Activated CD4-positive, alpha-beta T cell treated with anti-CD3 and anti-CD28 coated beads, Interleukin-2, amount 50 U/mL, for 16 hours (primary cell): ENCODE results near the gene CALML6.
A peak's percentile ranks its signal among the peaks of the same experiment; 100 is the strongest.

ENCODE experiments used
- DNase-seq: peaks from one replicate; pipeline ENCODE4 v3.0.0-alpha.2; 2020

CALML6 gene

DNA sequence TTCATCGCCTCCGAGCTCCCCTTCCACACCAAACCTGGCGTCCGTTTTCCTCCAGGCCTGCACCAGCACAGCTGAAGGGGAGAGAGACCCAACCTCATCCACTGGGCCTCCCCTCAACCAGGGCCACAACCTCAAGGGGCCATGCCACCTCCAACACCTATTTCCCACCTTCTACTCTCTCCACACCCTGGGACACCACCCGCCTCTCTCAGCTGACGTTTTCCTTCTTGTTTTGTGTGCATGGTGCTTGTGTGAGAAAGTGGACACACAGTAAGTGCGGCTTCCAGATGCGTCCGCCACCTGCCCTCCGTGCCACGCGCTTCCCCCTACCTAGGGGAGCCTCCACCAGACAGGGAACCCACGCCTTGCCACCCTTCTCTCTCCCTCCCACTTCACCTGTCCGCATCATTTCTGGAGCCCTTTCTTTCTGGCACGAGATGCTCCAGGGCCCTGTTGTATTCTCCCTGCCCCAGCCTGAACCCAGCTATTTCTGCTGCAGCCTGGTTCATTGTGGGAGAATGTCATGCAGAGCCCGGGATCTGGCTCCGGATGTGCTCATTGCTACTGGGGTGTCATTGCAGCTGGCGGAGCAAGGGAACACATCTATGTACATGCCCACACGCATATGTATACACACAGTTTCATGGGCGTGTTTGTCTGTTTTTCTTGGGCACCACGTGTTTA, 22.8 kb upstream of the CALML6 start:
- DNase-seq, result no peak

DNA sequence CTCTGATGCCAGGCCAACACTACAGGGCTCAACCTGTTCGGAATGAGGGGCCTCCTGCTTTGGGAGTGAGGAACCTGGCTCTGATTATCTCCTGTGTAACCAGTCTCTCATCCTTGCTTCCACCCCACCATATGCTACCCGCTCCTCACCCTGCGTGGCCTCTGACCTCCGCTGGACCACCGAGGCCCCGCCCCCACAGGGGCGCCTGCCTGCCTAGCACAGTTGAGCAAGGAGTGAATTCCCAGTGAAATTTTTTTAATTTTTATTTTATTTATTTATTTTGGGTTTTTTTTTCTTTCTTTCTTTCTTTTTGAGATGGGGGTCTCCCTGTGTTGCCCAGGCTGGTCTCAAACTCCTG, 22.3 kb upstream of the CALML6 start:
- DNase-seq, result no peak

DNA sequence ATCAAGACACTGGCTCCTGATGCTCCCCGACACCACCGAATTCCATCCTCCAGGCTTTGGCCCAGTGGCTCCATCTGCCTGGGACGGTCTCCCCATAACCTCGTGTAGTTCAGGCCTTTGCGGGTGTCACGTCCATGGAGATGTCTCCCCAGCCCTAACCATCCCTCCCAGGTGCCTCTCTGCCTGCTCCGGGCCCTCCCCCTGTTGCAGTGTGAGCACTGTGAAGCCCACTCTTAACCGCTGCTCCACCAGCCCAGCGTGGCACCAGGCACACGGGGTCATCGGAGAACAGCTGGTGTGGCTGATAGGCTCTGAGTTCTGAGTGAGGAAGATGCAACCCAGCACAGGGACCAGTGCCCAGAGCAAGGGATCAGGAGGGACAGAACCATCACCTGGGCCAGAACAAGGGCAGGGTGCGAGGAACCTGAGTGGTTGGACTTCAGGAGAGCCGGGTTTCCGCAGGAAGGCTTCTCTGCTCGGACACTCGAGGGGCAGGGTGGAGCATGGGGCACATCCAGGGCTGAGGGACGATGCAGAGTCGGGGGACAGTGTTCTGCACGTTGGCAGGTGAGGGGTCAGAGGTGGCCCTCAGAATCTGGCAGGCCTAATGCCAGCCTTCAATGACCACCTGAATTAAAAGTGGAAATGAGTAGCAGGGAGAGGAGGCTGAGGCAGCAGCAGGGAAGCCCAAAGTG, 21.6 kb upstream of the CALML6 start:
- no peak for DNase-seq

DNA sequence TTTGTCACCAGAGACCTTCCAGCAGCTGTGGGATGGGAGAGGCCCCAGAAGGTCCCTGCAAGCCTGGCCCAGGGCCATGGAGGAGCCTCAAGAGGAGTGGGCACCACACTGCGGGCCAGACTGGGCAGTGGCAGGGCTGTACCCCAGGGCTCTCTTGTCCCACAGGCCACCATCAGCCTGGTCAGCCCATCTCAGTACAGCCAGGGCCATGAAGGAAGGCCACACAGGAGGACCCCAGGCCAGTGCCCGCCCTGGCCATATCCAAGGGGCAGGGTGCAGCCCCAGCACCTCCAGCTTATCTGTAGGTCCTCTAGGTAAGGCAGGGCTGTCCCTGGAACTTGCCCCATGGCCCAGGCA, 21.1 kb upstream of the CALML6 start:
- no peak for DNase-seq

DNA sequence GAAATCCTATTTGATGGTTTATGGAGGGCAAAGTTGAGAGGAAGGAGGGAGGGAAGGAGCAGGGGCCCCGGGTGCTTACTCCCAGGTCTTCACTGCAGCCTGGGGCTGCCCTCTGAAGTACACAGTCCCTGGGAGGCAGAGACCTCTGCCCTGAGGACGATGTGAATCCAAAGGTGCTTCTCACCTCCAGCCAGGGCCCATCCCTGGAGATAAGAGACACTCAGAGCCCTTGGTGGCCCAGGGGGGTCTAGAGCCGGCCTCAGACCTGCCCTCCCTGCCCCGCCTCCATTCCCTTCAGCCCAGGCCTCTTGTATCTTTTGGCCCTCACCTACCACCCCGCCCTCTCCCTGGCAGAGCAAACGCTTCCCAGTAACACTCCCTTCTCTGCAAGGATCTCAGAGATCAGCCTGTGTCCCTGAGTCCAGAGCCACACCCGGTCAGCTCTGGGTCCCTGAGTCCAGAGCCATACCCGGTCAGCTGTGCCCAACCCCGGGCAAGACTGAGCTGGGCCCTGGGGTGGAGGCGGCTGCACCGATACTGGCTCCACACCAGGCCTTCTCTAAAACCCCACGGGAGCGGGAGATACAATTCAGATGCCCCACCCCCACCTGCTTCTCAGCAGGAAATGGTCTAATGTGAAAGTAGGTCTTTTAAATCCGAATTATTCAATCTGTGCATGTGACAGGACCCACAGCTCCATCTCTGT, 20.6 kb upstream of the CALML6 start:
- no peak for DNase-seq

DNA sequence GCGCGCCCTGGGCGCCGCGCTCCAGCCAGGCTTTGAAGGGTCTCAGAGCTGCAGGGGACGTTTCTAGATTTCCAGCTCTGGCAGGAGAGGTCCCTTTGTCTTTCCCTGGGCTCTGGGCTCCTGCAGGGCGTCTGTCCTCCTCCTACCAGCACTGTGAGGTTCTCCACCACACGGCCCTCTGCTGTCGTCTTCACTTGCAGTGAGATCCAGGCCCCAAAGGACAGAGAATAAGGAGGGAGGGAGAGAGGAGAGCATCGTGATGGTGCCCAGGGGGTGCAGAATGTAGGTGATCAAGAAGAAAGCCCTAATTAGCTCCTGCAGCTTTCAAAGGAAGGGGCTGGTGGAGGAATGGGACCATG, 20.0 kb upstream of the CALML6 start:
- DNase-seq, result no peak

DNA sequence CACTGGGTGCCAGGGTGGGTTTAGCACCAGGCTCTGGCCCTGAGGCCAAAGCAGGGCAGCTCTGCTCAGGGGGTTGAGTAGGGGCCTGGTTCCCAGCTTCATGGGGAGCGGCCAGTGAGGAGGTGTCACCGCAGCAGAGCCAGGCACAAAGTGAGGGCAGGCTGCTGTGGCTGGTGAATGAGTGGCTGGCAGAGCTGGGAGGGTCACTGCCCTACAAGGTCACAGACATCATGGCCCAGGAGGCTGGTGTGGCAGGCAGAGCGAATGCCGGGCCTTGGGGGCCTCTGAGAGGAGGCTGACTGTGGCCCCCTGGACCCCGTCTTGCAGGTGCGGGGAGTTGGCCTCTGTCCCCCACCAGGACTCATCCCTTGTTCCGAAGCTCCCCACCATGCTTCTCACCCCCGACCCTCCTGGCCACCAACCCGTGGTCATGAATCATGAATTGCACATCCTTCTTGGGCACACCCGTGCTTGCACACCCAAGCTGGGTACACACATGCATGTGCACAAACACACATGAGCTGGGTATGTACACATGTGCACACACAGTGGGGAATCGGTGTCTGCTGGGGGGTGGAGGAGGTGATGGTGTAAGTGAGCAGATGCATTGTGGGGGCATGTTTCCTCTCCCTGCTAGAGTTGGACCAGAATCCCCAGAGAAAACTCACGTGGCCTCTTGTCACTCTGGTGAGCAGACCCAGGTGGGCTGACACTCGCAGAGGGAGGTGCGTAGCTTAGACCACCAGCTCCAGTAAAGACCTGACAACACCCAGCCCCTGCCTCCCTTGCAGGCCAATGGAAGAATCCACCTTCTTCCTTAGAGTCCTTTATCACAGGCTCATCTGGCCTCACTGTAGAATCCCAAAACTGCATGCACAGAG, 19.4 kb upstream of the CALML6 start:
- no peak for DNase-seq

DNA sequence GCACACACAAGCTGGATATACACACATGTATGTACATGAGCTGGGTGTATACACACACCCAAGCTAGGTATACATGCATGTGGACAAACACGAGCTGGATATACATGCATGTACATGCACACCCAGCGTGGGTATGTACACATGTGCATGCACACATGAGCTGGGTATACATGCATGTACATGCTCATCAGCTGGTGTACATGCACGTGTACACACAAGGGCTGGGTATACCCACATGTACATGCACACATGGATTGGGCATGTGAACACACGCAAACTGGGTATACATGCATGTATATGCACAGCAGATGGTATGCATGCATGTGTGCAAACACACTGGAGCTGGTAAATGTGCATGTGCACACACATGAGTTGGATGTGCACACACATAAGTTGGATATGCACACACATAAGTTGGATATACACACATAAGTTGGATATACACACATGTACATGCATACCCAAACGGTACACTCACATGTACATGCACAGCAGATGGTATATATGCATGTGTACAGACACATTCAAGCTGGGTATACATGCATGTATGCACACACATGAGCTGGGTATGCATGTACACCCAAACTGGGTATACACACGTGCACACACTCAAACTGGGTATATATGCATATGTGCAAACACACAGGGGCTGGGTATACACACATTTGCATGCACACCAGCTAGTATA, 16.7 kb upstream of the CALML6 start:
- DNase-seq, result no peak

DNA sequence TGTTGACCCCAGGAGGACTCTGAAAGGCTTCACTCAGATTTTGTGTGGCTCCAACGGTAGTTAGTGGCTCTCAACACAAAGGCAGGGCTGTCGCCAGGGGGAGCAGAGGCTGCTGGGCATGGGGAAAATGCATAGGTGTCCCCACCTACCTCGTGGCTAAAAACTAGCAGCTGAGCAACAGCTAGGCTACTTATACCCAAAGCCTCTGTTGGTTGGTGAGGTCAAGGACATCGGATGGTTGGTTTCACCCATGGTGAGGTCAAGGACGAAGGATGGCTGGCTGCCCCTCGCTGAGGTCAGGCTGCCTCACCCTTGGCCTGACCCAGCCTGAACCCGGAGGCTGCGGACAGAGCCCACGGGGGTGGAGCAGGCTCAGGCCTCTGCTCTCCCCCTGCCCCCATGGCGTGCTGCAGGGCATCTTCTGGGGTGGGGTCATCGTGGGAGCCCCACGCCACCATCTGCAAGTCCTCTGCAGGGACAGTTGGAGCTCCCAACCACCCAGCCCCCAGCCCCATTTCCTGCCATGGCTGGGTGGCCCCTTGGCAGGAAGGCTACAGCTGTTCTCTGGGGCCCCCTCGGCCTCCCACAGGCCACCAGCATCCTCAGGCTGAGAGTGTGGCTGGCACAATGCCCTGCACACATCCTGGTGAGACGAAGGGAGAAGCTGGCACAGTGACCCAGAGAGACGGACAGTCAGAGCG, 15.6 kb upstream of the CALML6 start:
- no peak for DNase-seq

DNA sequence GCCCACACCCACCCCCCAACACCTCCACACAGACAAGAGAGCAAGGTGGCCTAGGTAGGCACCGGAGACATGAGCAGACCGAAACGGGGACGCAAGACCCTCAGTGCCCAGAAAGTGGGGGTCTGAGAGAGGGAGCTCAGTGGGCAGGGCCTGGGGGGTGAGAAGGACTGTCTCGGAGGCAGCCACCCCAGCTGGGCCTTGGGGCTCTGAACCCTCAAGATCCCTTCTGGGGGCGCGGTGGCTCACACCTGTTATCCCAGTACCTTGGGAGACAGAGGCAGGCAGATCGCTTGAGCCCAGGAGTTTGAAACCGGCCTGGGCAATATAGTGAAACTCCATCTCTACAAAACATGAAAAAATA, 15.1 kb upstream of the CALML6 start:
- no peak for DNase-seq

DNA sequence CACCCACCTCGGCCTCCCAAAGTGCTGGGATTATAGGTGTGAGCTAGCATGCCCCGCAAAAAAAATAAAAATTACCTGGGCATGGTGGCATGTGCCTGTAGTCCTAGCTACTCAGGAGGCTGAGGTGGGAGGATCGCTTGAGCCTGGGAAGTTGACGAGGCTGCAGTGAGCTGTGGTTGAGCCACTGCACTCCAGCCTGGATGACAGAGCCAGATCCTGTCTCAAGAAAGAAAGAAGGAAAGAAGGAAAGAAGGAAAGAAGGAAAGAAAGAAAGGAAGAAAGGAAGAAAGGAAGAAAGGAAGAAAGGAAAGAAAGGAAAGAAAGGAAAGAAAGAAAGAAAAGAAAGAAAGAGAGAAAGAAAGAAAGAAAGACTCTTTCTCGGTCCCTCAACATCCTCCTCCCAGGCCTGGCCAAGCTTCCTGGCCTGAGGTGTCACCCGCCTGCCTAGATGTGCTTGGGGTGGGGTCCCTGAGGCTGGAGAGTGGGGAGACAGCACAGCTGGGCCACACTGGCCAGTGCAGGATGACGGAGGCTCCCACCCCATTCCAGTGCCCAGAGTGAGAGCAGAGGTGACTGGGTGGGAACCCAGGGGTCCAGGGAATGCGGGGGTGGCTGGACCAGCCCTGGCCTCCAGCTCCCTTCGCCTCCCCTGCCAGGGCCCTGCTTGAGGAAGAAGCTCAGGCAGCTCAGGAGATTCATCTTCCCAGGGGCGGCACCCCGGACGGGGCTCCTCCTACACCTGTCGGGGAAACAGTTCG, 14.0 kb upstream of the CALML6 start:
- no peak for DNase-seq

DNA sequence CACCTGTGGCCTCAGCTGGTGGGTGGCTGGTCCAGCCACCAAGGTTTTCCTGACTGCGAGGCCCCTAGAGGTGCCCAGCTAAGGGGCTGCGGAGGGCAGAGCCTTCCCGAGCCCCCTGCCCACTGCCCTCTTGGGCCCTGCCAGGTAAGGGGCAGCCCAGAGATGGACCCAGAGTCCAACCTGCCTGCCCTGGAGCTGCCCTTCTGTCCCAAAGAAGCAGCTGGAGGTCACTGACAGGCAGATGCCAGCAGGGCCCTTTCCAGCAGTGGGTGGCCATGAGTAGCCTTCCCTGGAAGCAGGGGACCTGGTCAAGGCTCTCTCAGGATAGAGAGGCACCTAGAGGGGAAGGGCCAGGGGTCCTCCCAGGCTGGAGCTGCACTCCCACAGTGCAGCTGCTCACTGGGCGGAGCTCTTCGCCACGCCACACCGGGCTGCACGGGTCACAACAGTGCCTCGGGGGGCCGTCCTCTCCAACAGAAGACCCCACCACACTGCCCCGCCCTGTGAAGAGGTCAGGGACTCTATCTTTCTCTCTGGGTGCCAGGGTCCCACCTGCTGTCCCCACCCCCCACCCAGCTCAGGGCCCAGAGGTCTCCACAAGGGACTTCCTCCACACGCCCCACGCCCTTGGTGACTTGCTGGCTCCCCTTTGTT, 13.3 kb upstream of the CALML6 start:
- no peak for DNase-seq

DNA sequence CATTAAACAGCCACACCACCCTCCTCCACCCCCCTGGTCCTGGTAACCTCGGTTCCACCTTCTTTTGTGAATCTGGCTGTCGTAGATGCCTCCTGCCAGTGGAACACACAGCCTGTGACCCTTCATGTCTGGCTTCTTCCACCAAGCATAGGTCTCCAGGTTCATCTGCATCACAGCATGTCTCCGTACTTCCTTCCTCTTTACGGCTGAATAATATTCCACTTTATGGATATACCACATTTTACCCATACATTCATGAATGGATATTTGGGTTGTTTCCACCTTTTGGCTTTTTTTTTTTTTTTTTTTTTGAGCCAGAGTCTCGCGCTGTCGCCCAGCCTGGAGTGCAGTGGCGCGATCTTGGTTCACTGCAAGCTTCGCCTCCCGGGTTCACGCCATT, 11.8 kb upstream of the CALML6 start:
- no peak for DNase-seq

DNA sequence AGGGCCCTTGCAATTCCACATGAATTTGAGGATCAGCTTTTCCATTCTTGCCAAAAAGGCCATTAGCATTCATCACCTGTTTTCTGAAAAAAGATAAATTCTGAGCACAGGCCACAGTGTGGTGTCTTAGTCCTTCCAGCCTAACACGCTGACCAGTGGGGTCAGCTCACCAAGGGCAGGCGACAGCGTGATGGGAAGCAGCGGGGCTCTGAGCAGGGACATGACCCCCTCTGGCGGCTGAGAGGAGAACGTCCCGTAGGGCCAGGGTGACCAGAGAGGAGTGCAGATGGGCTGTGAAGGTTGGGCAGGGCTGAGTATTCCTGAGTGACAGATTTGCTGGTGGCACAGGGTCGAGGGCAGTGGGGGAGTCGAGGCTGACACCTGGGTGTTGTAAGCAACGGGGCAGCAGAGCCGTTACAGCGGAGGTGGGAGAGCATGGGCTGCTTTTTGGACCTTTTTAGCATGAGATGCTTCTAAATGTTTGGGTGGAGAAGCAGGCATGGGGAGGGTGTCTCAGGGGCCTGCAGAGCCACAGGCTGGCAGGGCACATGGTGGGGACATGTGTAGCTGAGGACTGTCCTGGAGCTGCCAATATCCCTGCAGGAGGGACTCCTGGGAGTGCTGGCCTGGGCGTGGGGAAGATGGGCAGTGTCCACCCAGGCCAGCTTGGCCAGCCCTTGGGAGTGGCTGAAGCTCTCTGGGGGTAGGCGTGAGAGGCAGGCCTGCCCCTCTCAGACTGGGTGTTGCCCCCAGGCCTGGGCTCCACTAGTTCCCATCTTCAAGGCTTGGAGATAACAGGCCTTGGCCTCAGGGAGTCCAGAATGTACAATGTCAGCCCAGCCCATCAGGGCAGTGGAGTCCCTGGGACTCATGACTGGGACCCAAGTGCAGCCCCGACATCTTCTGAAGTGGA, 8.6 kb upstream of the CALML6 start:
- DNase-seq, result peak; percentile 74

DNA sequence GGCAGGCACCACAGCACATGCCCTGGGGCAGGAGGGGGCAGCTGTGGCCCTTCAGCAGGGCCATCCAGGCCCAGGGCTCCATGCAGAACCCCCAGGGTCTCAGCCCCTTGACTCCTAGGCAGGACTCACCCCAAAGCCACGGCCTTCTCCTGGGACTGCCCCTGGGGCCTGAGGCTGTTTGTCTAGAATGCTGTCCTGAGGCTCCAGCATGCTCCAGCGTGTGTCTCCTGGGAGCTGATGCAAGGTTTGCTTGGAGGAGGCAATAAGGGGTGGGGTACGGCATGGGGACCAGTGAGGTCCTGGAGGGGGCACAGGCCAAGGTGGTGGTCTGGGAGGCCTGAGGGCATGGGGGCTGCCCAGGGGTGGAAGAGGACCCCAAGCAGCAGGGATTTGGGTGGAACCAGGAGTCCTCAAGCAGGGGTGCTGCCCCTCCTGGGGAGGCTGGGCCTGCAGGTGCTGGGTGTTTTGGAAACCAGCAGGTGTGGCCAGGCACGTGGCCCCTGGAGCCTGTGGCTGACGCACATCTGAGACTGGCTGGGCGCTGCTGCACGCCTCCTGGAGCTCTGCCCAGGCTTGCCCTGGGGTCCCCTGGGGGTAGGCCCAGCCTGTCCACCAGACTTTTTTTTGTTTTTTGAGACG, 7.8 kb upstream of the CALML6 start:
- DNase-seq, result no peak

DNA sequence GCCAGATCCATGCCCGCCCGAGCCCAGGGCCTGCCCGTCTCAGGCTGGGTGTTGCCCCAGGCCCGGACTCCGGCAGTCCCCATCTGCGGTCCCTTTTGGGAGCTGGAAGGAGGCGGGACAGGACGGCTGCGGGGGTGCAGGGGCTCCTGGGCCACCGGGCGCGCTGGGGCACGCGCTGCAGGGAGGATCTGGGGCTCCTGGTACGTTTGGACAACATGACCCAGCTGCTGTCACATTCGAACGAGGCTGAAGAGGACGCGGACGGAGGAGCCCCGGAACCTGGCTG, 6.6 kb upstream of the CALML6 start:
- DNase-seq, result no peak

DNA sequence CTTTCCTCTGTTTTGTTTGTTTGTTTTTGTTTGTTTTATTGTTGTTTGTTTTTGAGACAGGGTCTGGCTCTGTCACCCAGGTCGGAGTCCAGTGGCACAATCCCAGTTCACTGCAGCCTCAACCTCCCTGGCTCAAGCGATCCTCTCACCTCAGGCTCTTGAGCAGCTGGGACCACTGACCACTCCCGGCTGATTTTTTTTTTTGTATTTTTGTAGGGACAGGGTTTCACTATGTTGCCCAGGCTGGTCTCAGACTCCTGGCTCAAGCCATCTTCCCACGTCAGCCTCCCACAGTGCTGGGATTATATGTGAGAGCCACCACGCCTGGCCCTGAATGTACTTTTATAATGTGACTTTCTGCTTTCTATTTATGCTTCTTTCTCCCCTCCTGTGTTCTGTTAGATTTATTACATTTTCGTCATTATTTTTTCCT, 5.0 kb upstream of the CALML6 start:
- no peak for DNase-seq

DNA sequence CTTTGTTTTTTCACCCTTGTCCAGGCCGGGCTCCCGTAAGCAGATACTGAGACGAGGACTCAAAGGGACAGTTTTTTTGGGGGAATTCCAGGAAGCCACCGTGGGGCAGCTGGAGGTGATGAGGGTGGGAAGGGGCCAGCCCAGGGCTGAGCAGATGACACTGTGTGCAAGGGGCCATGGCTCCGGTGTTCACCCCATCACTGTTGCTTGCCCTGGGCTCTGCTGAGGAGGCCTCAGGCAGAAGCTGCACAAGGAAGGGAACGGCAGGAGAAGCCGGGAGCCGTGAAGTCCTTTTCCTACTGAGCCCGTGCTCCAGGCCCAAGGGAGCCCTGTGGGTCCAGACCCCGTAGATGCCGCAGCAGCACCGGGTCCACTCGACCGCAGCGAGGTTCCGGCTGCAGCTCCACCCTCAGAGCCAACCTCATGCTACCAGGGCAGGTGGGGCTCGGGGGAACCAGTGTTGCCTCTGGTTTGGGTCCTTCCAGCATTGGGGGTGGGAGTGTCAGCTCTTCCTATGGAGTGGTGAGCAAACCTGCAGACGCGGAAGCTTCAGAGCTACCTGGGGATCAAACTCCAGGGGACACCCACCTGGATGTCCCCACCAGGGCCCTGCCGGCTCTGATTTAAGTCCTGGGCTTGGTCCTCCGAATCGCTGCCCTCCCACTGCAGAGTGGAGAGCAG, 4.3 kb upstream of the CALML6 start:
- DNase-seq, result no peak
